COLO668 (cell line): ENCODE measurements around the gene NANOS1.

ENCODE experiments used
- DNase-seq: peaks from one replicate; lab custom pipeline; 2025; ENCODE audit not compliant: unreplicated experiment; lab: John Stamatoyannopoulos, UW

NANOS1 gene

DNA sequence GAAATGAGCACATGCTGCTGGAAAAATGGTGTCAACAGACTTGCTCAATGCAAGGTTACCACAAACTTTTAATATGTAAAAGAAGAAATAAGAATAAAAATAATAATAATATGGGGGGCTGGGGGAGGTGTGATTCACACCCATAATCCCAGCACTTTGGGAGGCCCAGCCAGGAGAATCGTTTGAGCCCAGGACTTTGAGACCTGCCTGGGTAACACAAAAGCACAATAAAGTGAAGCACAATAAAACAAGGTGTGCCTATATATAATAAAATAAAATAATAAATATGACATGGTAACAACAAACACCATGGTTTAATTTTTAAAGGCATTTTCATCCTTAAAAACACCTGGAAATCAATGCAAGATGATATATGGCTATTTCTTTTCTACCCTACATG is 26.0 kb downstream of the NANOS1 start:
- no peak for DNase-seq

- DNase-seq: no peak
These were observed 28.5 kb downstream of the NANOS1 start for GRCh38 chr10:119058010-119058409.

DNA sequence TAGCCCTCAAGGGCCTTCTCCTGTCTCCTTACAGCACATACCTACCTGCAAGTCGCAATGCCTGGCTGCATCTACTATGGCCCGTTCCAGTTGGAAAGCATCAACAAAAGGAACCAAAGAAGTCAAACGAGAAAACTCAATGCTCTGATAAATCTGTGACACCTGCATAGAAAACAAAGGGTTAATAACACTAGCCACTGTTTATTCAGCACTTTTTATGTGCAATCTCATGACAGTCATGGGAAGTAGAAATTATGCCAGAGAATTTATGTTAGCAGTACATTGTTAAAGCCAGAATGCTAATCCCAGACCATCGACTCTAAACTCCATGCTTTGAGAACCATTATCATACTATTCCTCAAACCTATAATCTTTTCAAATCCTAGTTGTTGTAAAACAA is 30.0 kb downstream of the NANOS1 start:
- DNase-seq: no peak

GRCh38 chr10:119060107-119060506 is 30.6 kb downstream of the NANOS1 start:
- DNase-seq: no peak

DNA sequence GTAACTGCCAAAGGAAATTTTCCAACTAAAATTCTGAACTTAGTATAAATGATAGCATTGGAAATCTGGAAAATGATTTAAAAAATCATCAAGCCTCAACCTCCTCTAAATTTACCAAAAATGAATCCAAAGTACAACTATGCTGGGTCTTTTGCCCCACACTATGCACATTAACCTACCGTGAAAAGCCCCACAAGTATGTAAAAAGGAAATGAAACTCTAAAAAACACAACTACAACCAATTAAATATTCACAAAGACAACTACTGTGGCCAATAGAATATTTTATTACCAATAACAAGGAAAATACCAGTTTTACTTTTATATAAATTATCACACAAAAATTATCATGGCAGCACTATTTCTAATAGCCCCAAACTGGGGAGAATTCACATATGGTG is 31.8 kb downstream of the NANOS1 start:
- DNase-seq: no peak

GRCh38 chr10:119061926-119062325 is 32.4 kb downstream of the NANOS1 start:
- DNase-seq: no peak

DNA sequence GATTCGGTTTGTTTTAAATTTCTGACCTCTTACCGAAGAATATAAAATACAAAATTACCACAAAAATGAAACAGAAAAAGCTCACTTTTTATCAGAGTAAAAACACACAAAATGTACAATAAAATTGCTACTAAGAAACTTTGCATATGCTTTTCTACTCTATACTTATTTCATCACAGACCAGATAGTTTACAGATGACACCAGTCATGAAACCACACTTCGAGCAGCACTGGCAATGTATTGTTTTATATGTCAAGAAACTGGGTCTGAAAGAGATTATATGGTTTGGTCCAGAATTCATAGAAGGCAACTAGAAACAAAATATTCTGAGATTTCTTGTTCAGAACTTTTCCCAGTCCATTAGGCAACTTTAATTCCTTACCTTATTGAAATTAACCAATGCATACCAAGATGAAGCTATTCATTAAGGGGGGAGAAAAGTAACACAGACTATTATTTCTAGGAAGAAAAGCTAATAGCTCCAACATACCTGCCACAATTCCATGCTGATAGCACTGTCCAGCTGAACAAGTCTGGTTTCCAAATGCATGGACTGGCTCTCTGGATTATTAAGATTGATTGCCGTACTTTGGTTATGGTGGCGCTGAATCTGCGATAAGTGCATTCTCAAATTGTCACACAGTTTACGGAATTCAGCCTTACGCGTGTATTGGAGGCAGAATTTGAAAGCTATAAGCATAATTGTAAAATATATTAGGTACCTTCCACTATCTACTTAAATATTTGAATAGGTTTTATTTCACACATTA is 41.1 kb downstream of the NANOS1 start:
- no peak for DNase-seq

GRCh38 chr10:119073584-119073983 is 44.1 kb downstream of the NANOS1 start:
- DNase-seq: no peak

- no peak for DNase-seq
These were observed 49.1 kb downstream of the NANOS1 start for GRCh38 chr10:119078422-119079179.

DNA sequence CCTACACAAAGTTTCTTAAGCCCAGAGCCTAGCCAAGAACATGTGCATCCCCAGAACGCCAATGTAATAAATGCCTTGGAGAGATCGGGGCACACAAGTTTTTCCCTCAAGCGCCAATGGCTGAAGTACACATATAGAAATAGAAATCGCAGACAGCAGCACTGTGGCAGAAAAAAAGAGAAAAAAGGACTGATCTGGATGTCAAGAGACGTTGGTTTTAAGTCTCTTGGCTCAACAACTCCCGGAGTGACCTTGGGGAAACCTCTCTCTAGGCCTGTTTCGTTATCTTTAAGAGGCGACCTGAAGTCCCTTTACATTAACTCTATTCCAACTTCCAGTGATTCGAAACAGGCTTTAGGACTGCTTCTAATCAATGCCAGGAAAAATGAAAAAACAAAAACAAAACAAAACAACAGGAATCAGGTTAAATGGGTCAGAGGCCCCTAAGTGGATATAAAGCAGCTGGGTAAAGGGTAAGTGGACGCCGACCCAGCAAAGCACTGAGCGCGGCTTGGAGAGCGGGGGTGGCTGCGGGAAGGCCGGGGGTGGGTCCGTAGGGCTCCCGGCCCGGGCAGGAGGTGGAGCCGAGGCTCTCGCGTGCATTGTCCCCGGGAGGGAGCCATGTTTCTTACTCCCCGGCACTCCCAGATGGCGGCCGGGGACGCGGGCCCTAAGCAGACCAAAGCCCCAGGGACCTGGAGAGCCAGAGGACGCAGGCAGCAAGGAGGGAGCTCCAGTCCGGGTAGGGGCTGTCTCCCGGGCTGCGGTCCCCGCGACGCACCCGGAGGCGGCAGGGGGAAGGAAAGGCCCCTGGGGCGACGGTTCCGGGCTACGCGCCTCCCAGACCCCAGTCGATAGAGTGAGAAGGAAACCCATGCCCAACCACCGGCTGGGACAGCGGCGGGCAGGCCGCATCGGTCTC is 50.3 kb downstream of the NANOS1 start:
- peak; percentile 69 for DNase-seq

DNA sequence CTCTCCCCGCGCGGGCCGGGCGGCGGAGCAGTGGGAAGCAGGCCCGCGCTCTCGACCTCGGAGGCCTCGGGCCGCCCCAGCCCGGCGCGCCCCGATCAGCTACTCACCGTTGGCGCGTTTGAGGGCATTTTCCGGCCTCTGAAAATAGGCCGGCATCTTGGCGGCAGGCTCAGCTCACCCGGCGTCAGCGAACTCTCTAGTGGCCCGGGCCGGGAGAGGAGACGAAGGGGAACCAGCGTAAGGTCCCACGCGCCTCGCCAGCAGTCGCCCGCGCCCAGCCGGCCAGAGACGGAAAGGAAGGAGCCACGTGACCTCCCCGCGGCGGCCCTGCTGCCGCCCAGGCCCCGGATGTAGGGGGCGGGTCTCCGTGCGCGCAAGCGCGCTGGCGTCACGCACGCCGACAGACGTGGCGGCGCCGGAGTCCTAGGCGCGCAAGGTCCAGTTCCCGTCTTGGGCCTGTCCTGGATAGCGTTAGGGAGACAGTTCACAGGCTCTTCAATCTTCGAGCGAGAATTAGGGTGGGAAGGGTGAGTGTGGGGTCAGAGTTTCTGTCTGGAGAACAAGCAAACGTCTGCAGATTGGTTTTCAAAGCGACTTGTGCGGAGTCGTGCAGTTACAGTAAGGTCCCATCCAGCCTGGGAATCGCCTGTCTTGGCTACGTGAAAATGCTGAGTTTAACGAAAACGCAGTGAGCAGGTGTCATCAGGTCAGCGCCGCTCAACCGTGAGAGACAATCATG is 51.2 kb downstream of the NANOS1 start, which contains the start of gene EIF3A:
Gene EIF3A (minus strand): TSS at position 297 of the 739 bp plus-strand sequence. CDS start 141 bp downstream, at position 156.
- DNase-seq: peak; percentile 88
